SHP77 treated with DMSO at 0.1 percent for 48 hours (cell line): ENCODE data around the gene RAPGEF3.
A peak's percentile ranks its signal among the peaks of the same experiment; 100 is the strongest.

ENCODE experiments used
- DNase-seq: peaks from one replicate; lab custom pipeline; 2025; lab: John Stamatoyannopoulos, UW

Gene RAPGEF3

DNA sequence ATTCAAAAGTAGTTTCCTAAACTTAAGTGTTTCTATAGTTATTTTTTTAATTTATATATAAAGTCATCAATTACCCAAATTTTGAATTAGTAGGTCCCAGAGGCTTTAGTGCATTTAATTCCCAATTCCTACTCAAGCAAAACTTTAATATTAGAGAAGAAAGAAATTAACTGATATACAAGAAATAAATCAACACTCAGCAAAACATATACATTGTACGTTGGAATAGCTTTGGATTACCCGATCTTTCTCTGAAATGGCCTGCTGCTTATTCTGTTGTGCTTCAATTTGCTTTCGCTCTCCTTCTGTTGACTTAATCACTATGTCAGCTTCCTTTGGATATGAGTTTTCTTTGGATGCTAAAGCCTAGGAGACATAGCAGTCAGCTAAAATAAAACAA, 71.0 kb downstream of the RAPGEF3 start:
- no peak for DNase-seq

DNA sequence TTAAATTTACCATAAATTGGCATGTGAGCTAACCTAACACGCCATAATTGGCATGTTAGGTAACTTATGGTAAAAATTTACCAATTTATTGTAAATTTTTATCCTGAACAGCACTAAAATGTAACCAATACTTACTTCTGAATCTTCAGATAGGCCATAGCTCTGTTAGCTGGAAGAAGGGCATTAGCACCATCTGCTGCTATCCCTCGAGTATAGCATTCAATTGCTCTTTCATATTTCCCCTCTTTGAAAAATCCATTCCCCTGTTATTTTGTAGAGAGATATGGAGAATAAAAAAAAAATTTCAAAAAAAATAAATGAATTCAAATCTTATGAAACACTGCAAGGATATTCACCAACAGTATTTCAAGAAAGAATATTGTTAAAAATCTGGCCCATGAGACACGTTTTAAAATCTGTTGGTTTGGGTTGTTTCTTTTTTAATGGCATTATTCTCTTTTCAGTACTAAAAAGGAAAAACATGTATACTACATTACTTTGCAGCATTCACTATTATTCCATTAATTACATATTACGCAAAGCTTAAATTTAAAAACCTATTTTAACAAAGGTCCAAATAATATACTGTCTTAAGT, 71.9 kb downstream of the RAPGEF3 start:
- DNase-seq: peak; percentile 5
